H9 (cell line): ENCODE measurements around the gene GRB10. TPM values are rescaled to one million over a fixed set of nuclear protein-coding genes. Genes with fewer than 3 reads are reported as not detected.

Experiments
- DNase-seq: peaks from one replicate; pipeline ENCODE4 v3.0.0-alpha.2; 2017
- H2AFZ ChIP-seq: one replicate; pipeline ENCODE4 v1.6.1; 2013; ENCODE audit warnings: mild to moderate bottlenecking, low read length, control low read depth, moderate library complexity
- H2AK5ac ChIP-seq: 2 replicates; pipeline ENCODE4 v1.6.1; 2013; ENCODE audit warnings: low read length, control low read depth, mixed read lengths; ENCODE audit not compliant: insufficient read length
- H2BK120ac ChIP-seq: one replicate; pipeline ENCODE4 v1.6.1; 2013; ENCODE audit warnings: low read depth, mild to moderate bottlenecking, low read length, control low read depth, inconsistent platforms; ENCODE audit not compliant: poor library complexity, severe bottlenecking
- H2BK12ac ChIP-seq: 2 replicates; pipeline ENCODE4 v1.6.1; 2013; ENCODE audit warnings: low read length, control low read depth, mixed read lengths, low read depth; ENCODE audit not compliant: insufficient read length
- H2BK15ac ChIP-seq: 2 replicates; pipeline ENCODE4 v1.6.1; 2013; ENCODE audit warnings: low read depth, low read length, control low read depth
- H2BK20ac ChIP-seq: one replicate; pipeline ENCODE4 v1.6.1; 2013; ENCODE audit warnings: low read depth, mild to moderate bottlenecking, low read length, control low read depth, inconsistent platforms; ENCODE audit not compliant: poor library complexity, severe bottlenecking
- H2BK5ac ChIP-seq: 2 replicates; pipeline ENCODE4 v1.6.1; 2013; ENCODE audit warnings: low read length, control low read depth, mixed read lengths; ENCODE audit not compliant: insufficient read length
- H3K14ac ChIP-seq: 2 replicates; pipeline ENCODE4 v1.6.1; 2013; ENCODE audit warnings: low read length, control low read depth; ENCODE audit not compliant: insufficient read depth
- H3K18ac ChIP-seq: 2 replicates; pipeline ENCODE4 v1.6.1; 2013; ENCODE audit warnings: low read depth, mild to moderate bottlenecking, mixed read lengths, low read length, control low read depth; ENCODE audit not compliant: insufficient read length
- H3K23ac ChIP-seq: 2 replicates; pipeline ENCODE4 v1.6.1; 2013; ENCODE audit warnings: low read length, control low read depth, mixed read lengths, low read depth; ENCODE audit not compliant: insufficient read length
- H3K23me2 ChIP-seq: 2 replicates; pipeline ENCODE4 v1.6.1; 2013; ENCODE audit warnings: low read depth, mild to moderate bottlenecking, mixed read lengths, low read length, control low read depth; ENCODE audit not compliant: insufficient read length, poor library complexity, severe bottlenecking
- H3K27ac ChIP-seq: 2 replicates; pipeline ENCODE4 v1.5.1; 2013; ENCODE audit warnings: low read length, control low read depth, mixed read lengths, low read depth; ENCODE audit not compliant: insufficient read length
- H3K27me3 ChIP-seq: 2 replicates; pipeline ENCODE4 v1.6.1; 2013; ENCODE audit warnings: low read length, control low read depth, inconsistent platforms; ENCODE audit not compliant: insufficient read depth
- H3K4ac ChIP-seq: 2 replicates; pipeline ENCODE4 v1.6.1; 2013; ENCODE audit warnings: low read depth, mild to moderate bottlenecking, control low read depth, inconsistent platforms, low read length, moderate library complexity
- H3K4me1 ChIP-seq: 2 replicates; pipeline ENCODE4 v1.6.1; 2013; ENCODE audit warnings: low read length, control low read depth, inconsistent platforms; ENCODE audit not compliant: insufficient read depth
- H3K4me2 ChIP-seq: 2 replicates; pipeline ENCODE4 v1.6.1; 2013; ENCODE audit warnings: low read length, control low read depth, mixed read lengths; ENCODE audit not compliant: insufficient read length, insufficient read depth
- H3K56ac ChIP-seq: 2 replicates; pipeline ENCODE4 v1.6.1; 2013; ENCODE audit warnings: low read depth, mild to moderate bottlenecking, mixed read lengths, low read length, control low read depth; ENCODE audit not compliant: insufficient read length
- H3K79me1 ChIP-seq: 2 replicates; pipeline ENCODE4 v1.6.1; 2013; ENCODE audit warnings: low read depth, mild to moderate bottlenecking, moderate library complexity, low read length, control low read depth, inconsistent platforms; ENCODE audit not compliant: insufficient read depth, poor library complexity, severe bottlenecking
- H3K79me2 ChIP-seq: 2 replicates; pipeline ENCODE4 v1.6.1; 2013; ENCODE audit warnings: low read length, control low read depth, inconsistent platforms; ENCODE audit not compliant: insufficient read depth
- H3K9ac ChIP-seq: 2 replicates; pipeline ENCODE4 v1.6.1; 2013; ENCODE audit warnings: low read length, control low read depth, mixed read lengths; ENCODE audit not compliant: insufficient read length; ENCODE audit errors: extremely low read depth
- H3K9me3 ChIP-seq: one replicate; pipeline ENCODE4 v1.6.1; 2013; ENCODE audit warnings: low read depth, low read length, inconsistent platforms; ENCODE audit not compliant: control insufficient read depth
- H3T11ph ChIP-seq: one replicate; pipeline ENCODE4 v1.6.1; 2013; ENCODE audit warnings: mild to moderate bottlenecking, low read length, control low read depth, inconsistent platforms
- H4K20me1 ChIP-seq: one replicate; pipeline ENCODE4 v1.6.1; 2013; ENCODE audit not compliant: control insufficient read depth, insufficient read length, insufficient read depth
- H4K5ac ChIP-seq: 2 replicates; pipeline ENCODE4 v1.6.1; 2013; ENCODE audit warnings: low read depth, mild to moderate bottlenecking, mixed read lengths, low read length, control low read depth; ENCODE audit not compliant: insufficient read length
- H4K8ac ChIP-seq: replicated peaks from 2 replicates; pipeline ENCODE4 v1.6.1; 2013; ENCODE audit warnings: low read length, control low read depth, mixed read lengths, low read depth; ENCODE audit not compliant: insufficient read length
- H4K91ac ChIP-seq: 2 replicates; pipeline ENCODE4 v1.6.1; 2013; ENCODE audit warnings: low read depth, mild to moderate bottlenecking, moderate library complexity, mixed read lengths, low read length, control low read depth; ENCODE audit not compliant: insufficient read length
- H3K27ac Mint-ChIP-seq, 3 experiments: 2 replicates in 2 of 3; 3 replicates in 1 of 3; pipeline ENCODE4 v1.8.0; 2020 to 2021; ENCODE audit warnings: mixed read lengths in 3 of 3, mild to moderate bottlenecking in 1 of 3, moderate library complexity in 1 of 3
- H3K27me3 Mint-ChIP-seq: 2 replicates; pipeline ENCODE4 v1.8.0; 2021; ENCODE audit warnings: low read depth, mild to moderate bottlenecking, moderate library complexity, mixed read lengths
- H3K36me3 Mint-ChIP-seq, 3 experiments: 2 replicates in 2 of 3; 3 replicates in 1 of 3; pipeline ENCODE4 v1.8.0; 2020 to 2021; ENCODE audit warnings: low read depth in 3 of 3, mixed read lengths in 3 of 3; ENCODE audit not compliant: insufficient read depth in 1 of 3
- H3K4me1 Mint-ChIP-seq, 2 experiments: 2 replicates each; pipeline ENCODE4 v1.8.0; 2020; ENCODE audit warnings: mixed read lengths in 2 of 2
- H3K4me3 Mint-ChIP-seq, 2 experiments: 2 replicates in 1 of 2; 3 replicates in 1 of 2; pipeline ENCODE4 v1.8.0; 2020 to 2021; ENCODE audit warnings: mild to moderate bottlenecking in 2 of 2, mixed read lengths in 2 of 2, moderate library complexity in 1 of 2
- H3K9me3 Mint-ChIP-seq, 2 experiments: 2 replicates in 1 of 2; 3 replicates in 1 of 2; pipeline ENCODE4 v1.8.0; 2020; ENCODE audit warnings: mild to moderate bottlenecking in 2 of 2, mixed read lengths in 2 of 2, moderate library complexity in 1 of 2
- CTCF ChIP-seq: fragments of 200-600 bp; sonication (generic); conservative IDR thresholded peaks from 3 replicates; pipeline ENCODE4 v1.8.0; 2021; ENCODE audit warnings: antibody characterized with exemption, mild to moderate bottlenecking
- WGBS: extraction: QIAGEN DNeasy Blood & Tissue Kit; methylation state at CpG from one replicate; pipeline ENCODE4 v1.1.7; 2013; ENCODE audit warnings: missing lambda C conversion rate, low lambda C conversion rate, mixed read lengths; ENCODE audit not compliant: insufficient read length; ENCODE audit errors: extremely low coverage; 5-methylcytosine and 5-hydroxymethylcytosine counted together
- total RNA-seq: library from RNA; stranded (reverse); gene quantifications from 2 replicates; pipeline ENCODE4 v1.2.1, GENCODE V29; 2021

Gene GRB10
- total RNA-seq, 1 experiment from 2014 or later: 108 TPM

GRCh38 chr7:50644114-50644513 lies 138.6 kb downstream of the GRB10 start:
- H3K9me3 ChIP-seq: no peaks in the 10 kb centered on the region
- H3K27me3 Mint-ChIP-seq: no peaks in the 10 kb centered on the region; the same call in 1 of the 2 replicates
- no peak overlapping the region for H2BK12ac ChIP-seq
- H3K4me2 ChIP-seq: no peak overlapping the region
- H3K4me1 ChIP-seq: no peaks in the 10 kb centered on the region
- H3T11ph ChIP-seq: no peak overlapping the region
- H3K27ac Mint-ChIP-seq: peak overlapping the region in 1 of 3 experiments; percentile 14; a peak in 1 of 7 replicates
- no peak for DNase-seq
- H3K9ac ChIP-seq: no peak overlapping the region
- H2BK120ac ChIP-seq: no peak overlapping the region
- no peaks in the 10 kb centered on the region for H3K79me2 ChIP-seq
- H3K56ac ChIP-seq: no peak overlapping the region
- no peak overlapping the region for H4K5ac ChIP-seq
- TF ChIP-seq CTCF: no peak
- H3K9me3 Mint-ChIP-seq: no peaks in the 10 kb centered on the region; a peak in 1 of 5 replicates
- H2BK5ac ChIP-seq: no peak overlapping the region
- peaks cover 10 to 14% of the 10 kb centered on the region in 2 experiments for H3K4me1 Mint-ChIP-seq
- no peaks in the 10 kb centered on the region for H3K79me1 ChIP-seq
- H3K27ac ChIP-seq: no peak overlapping the region
- no peak overlapping the region for H3K23ac ChIP-seq
- H2BK20ac ChIP-seq: no peak overlapping the region
- no peak overlapping the region for H3K14ac ChIP-seq
- H3K4me3 Mint-ChIP-seq: no peak overlapping the region
- WGBS: no CpG with 5 or more reads among the region's 6 CpGs
- no peaks in the 10 kb centered on the region for H4K20me1 ChIP-seq
- H2AK5ac ChIP-seq: no peak overlapping the region
- H4K8ac ChIP-seq: no peak overlapping the region
- H2BK15ac ChIP-seq: no peak overlapping the region
- H3K23me2 ChIP-seq: no peaks in the 10 kb centered on the region
- H3K18ac ChIP-seq: no peak overlapping the region
- no peak overlapping the region for H2AFZ ChIP-seq
- H3K36me3 Mint-ChIP-seq: peaks cover 3 to 14% (median 12%) of the 10 kb centered on the region in 3 experiments; a peak in 6 of 7 replicates
- no peak overlapping the region for H3K4ac ChIP-seq
- H4K91ac ChIP-seq: no peak overlapping the region
- H3K27me3 ChIP-seq: no peaks in the 10 kb centered on the region
